Upper lobe of left lung (tissue), 4 donors: ENCODE measurements around the gene ALDH16A1.

Experiments used
- EP300 ChIP-seq, 4 donors: sonication (generic); formaldehyde crosslinking; IDR thresholded peaks; one replicate each; pipeline ENCODE4 v1.5.1; 2017; ENCODE audit warnings: antibody characterized with exemption in 4 of 4, control low read depth in 2 of 4
- TF ChIP-seq, protein P1 (sequence below), 6 experiments: fragments of 450-650 bp in 4 of 6; fragments of 200-600 bp in 2 of 6; sonication (generic) in 2 of 6; IDR thresholded peaks; one replicate each; pipeline ENCODE4 v1.5.1; 2016 to 2019; ENCODE audit warnings: antibody characterized with exemption in 6 of 6

- no peak for TF ChIP-seq EP300 (IDR thresholded peaks at IDR 0.05)
- TF ChIP-seq, protein P1, sequence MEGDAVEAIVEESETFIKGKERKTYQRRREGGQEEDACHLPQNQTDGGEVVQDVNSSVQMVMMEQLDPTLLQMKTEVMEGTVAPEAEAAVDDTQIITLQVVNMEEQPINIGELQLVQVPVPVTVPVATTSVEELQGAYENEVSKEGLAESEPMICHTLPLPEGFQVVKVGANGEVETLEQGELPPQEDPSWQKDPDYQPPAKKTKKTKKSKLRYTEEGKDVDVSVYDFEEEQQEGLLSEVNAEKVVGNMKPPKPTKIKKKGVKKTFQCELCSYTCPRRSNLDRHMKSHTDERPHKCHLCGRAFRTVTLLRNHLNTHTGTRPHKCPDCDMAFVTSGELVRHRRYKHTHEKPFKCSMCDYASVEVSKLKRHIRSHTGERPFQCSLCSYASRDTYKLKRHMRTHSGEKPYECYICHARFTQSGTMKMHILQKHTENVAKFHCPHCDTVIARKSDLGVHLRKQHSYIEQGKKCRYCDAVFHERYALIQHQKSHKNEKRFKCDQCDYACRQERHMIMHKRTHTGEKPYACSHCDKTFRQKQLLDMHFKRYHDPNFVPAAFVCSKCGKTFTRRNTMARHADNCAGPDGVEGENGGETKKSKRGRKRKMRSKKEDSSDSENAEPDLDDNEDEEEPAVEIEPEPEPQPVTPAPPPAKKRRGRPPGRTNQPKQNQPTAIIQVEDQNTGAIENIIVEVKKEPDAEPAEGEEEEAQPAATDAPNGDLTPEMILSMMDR (IDR thresholded peaks at IDR 0.05), result no peak
Observed at GRCh38 chr19:49465371-49465770, 12.3 kb downstream of the ALDH16A1 start.
